Ovary (tissue), 3 donors: ENCODE results near the gene GSG1L2.

ENCODE experiments used
- EP300 ChIP-seq: sonication (generic); formaldehyde crosslinking; IDR thresholded peaks from one replicate; pipeline ENCODE4 v1.6.1; 2017; ENCODE audit warnings: antibody characterized with exemption
- POLR2A ChIP-seq: fragments of 450-650 bp; IDR thresholded peaks from one replicate; pipeline ENCODE4 v1.6.1; 2017; ENCODE audit warnings: antibody characterized with exemption, mild to moderate bottlenecking, moderate library complexity
- TF ChIP-seq, protein P1 (sequence below), 3 donors: fragments of 450-650 bp in 2 of 3; fragments of 200-600 bp in 1 of 3; IDR thresholded peaks; one replicate each; pipeline versions ENCODE4 v1.5.1 to v1.8.0; 2016 to 2022; ENCODE audit warnings: antibody characterized with exemption in 3 of 3, mild to moderate bottlenecking in 1 of 3
- donor health status: DM: no; HTN: no; CAD: no.

DNA sequence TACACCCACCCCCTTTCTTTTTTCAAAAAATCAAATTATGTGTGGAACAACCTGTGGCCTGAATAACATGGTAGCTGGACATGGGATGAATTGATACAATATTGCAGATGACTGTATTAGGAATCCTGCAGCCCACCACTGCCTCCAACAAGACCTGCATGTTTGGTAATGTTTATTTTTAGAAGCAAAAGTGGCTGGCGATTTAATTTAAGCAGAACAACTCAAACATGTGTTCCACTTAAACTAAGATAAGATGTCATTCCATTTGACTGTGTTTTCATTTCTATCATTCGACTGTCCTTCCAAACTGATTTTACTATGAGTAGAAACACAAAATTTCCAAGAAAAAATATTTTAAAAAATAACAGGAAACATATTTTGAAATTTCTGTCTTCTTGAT, 20.4 kb downstream of the GSG1L2 start:
- TF ChIP-seq, protein P1, sequence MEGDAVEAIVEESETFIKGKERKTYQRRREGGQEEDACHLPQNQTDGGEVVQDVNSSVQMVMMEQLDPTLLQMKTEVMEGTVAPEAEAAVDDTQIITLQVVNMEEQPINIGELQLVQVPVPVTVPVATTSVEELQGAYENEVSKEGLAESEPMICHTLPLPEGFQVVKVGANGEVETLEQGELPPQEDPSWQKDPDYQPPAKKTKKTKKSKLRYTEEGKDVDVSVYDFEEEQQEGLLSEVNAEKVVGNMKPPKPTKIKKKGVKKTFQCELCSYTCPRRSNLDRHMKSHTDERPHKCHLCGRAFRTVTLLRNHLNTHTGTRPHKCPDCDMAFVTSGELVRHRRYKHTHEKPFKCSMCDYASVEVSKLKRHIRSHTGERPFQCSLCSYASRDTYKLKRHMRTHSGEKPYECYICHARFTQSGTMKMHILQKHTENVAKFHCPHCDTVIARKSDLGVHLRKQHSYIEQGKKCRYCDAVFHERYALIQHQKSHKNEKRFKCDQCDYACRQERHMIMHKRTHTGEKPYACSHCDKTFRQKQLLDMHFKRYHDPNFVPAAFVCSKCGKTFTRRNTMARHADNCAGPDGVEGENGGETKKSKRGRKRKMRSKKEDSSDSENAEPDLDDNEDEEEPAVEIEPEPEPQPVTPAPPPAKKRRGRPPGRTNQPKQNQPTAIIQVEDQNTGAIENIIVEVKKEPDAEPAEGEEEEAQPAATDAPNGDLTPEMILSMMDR (IDR thresholded peaks at IDR 0.05) = no peak
- no peak for TF ChIP-seq POLR2A
- TF ChIP-seq EP300 = no peak
